Left renal cortex interstitium (tissue), 4 donors: ENCODE data around the gene FBXO41. TPM values are rescaled to one million over a fixed set of nuclear protein-coding genes. Genes with fewer than 3 reads are reported as not detected.
"Not testable (repeated sequence)": the region's sequence is repeated elsewhere in the genome, so short reads cannot be mapped to it uniquely, and the experiment has no call there.

Source experiments
- DNase-seq, 4 donors: peaks; one replicate each; pipeline ENCODE4 v3.0.0-alpha.2; 2013; ENCODE audit warnings: low read depth in 4 of 4, low spot score in 2 of 4, missing footprints in 1 of 4
- polyA plus RNA-seq, 4 donors: library from polyadenylated mRNA; unstranded; fragments of 120-200 nt; gene quantifications; one replicate each; pipeline ENCODE4 v1.2.1, GENCODE V29; 2013; ENCODE audit not compliant: insufficient read length in 4 of 4

Gene FBXO41
- polyA plus RNA-seq, 4 donors, result 1.7 to 3.5 (median 2.4) TPM

- DNase-seq, result no peak
These were observed 20.5 kb downstream of the FBXO41 start for GRCh38 chr2:73263540-73264331.

- DNase-seq, result not testable (repeated sequence)
These were observed 21.4 kb downstream of the FBXO41 start for GRCh38 chr2:73262691-73263429.

GRCh38 chr2:73262108-73262651 is 22.1 kb downstream of the FBXO41 start:
- DNase-seq, result no peak

GRCh38 chr2:73260338-73260984 is 23.8 kb downstream of the FBXO41 start:
- DNase-seq, result no peak

- DNase-seq, result no peak
These were observed 24.5 kb downstream of the FBXO41 start for GRCh38 chr2:73259704-73260337.

- no peak for DNase-seq
These were observed 25.0 kb downstream of the FBXO41 start for GRCh38 chr2:73259276-73259675.

GRCh38 chr2:73258913-73259215 is 25.4 kb downstream of the FBXO41 start:
- DNase-seq, result no peak

GRCh38 chr2:73258186-73258912 is 25.9 kb downstream of the FBXO41 start:
- DNase-seq, result no peak

GRCh38 chr2:73257425-73258125 is 26.7 kb downstream of the FBXO41 start:
- DNase-seq, result no peak

- DNase-seq, result no peak
These were observed 27.3 kb downstream of the FBXO41 start for GRCh38 chr2:73257021-73257420.

GRCh38 chr2:73256618-73256922 is 27.7 kb downstream of the FBXO41 start:
- no peak for DNase-seq

GRCh38 chr2:73255907-73256617 is 28.2 kb downstream of the FBXO41 start:
- DNase-seq, result no peak

- DNase-seq, result no peak
These were observed 29.2 kb downstream of the FBXO41 start for GRCh38 chr2:73255007-73255644.

- DNase-seq, result no peak
These were observed 29.8 kb downstream of the FBXO41 start for GRCh38 chr2:73254343-73255006.

- DNase-seq, result no peak
These were observed 30.4 kb downstream of the FBXO41 start for GRCh38 chr2:73253901-73254300.

- DNase-seq, result no peak
These were observed 30.9 kb downstream of the FBXO41 start for GRCh38 chr2:73253400-73253799.

GRCh38 chr2:73252238-73253027 is 31.8 kb downstream of the FBXO41 start:
- no peak for DNase-seq
